GM12878 (cell line): Measurements from ENCODE around the gene POLR3G. TPM values are rescaled to one million over a fixed set of nuclear protein-coding genes. Genes with fewer than 3 reads are reported as not detected.

Source experiments
- ATAC-seq: fragments of 200-7000 bp; cut with Tn5 transposase; 3 replicates; pipeline ENCODE4 v1.9.1; 2020; ENCODE audit warnings: mild to moderate bottlenecking, moderate library complexity
- BruUV-seq: library from RNA; stranded (reverse); fragments of 400-500 nt; replicated peaks from 2 replicates; lab custom pipeline; 2021; lab: Mats Ljungman, UMichigan
- CTCF ChIA-PET: fragments of 300-600 bp; sonication (Branson Sonifier 250); formaldehyde crosslinking; extraction: SDS; loops from one replicate; lab custom pipeline; 2021; ENCODE audit warnings: inconsistent platforms; lab: Yijun Ruan, JAX
- POLR2A ChIA-PET: fragments of 350-600 bp; formaldehyde crosslinking; extraction: SDS; loops from one replicate; lab custom pipeline; 2021; ENCODE audit warnings: inconsistent platforms; lab: Charles Lee
- RAD21 ChIA-PET: fragments of 300-600 bp; sonication (Branson Sonifier 250); formaldehyde crosslinking; loops from one replicate; lab custom pipeline; 2023; ENCODE audit warnings: antibody characterized with exemption; ENCODE audit not compliant: unreplicated experiment; lab: Charles Lee
- SMC1A ChIA-PET: fragments of 300-600 bp; sonication (Branson Sonifier 250); formaldehyde crosslinking; loops from one replicate; lab custom pipeline; 2023; ENCODE audit not compliant: unreplicated experiment, uncharacterized antibody; lab: Charles Lee
- DNase-seq: peaks from one replicate; pipeline ENCODE4 v3.0.0-alpha.2; 2011; ENCODE audit warnings: low read depth, low spot score
- FAIRE-seq: peaks from 3 replicates; lab custom pipeline; 2011; peaks lifted over from hg19 to GRCh38; lab: Jason Lieb, UNC
- H2AFZ ChIP-seq: 2 replicates; pipeline ENCODE4 v1.6.0; 2011; ENCODE audit warnings: low read depth, low read length, control low read depth; ENCODE audit not compliant: control insufficient read depth
- H3K27ac ChIP-seq: 2 replicates; pipeline ENCODE4 v1.5.1; 2011; ENCODE audit warnings: control low read depth; ENCODE audit not compliant: control insufficient read depth, insufficient read depth
- H3K27me3 ChIP-seq, 2 experiments: replicated peaks in 1 of 2; 2 replicates each; pipeline versions ENCODE4 v1.6.0 to v1.6.1; 2011; ENCODE audit warnings: low read length in 1 of 2; ENCODE audit not compliant: control insufficient read depth in 2 of 2, insufficient read depth in 2 of 2
- H3K36me3 ChIP-seq, 2 experiments: 2 replicates each; pipeline ENCODE4 v1.5.1; 2011; ENCODE audit warnings: low read length in 1 of 2; ENCODE audit not compliant: control insufficient read depth in 2 of 2, insufficient read depth in 2 of 2
- H3K4me1 ChIP-seq: 2 replicates; pipeline ENCODE4 v1.6.1; 2011; ENCODE audit warnings: mild to moderate bottlenecking, low read length, moderate library complexity, mixed read lengths; ENCODE audit not compliant: control insufficient read depth, insufficient read depth
- H3K4me2 ChIP-seq: 2 replicates; pipeline ENCODE4 v1.6.0; 2011; ENCODE audit warnings: control low read depth; ENCODE audit not compliant: control insufficient read depth, insufficient read depth
- H3K4me3 ChIP-seq: fragments of 200-600 bp; sonication (generic); 2 replicates; pipeline ENCODE4 v1.5.1; 2016
- H3K79me2 ChIP-seq: 2 replicates; pipeline ENCODE4 v1.6.0; 2011; ENCODE audit warnings: low read length; ENCODE audit not compliant: control insufficient read depth, insufficient read depth
- H3K9ac ChIP-seq: 2 replicates; pipeline ENCODE4 v1.8.0; 2011; ENCODE audit warnings: low read length, control low read depth, mixed read lengths; ENCODE audit not compliant: control insufficient read depth, insufficient read depth
- H3K9me3 ChIP-seq: replicated peaks from 3 replicates; pipeline ENCODE4 v1.5.1; 2011; ENCODE audit warnings: mild to moderate bottlenecking, low read length; ENCODE audit not compliant: control insufficient read depth, insufficient read depth
- H4K20me1 ChIP-seq: 2 replicates; pipeline ENCODE4 v1.6.0; 2011; ENCODE audit not compliant: control insufficient read depth, insufficient read depth
- CUX1 ChIP-seq: IDR thresholded peaks from 2 replicates; pipeline ENCODE4 v1.6.1; 2012; ENCODE audit warnings: improper control_type of control experiment, low read depth, low read length; ENCODE audit not compliant: insufficient replicate concordance
- ESRRA ChIP-seq: IDR thresholded peaks from 2 replicates; pipeline ENCODE4 v1.6.1; 2012; ENCODE audit warnings: mild to moderate bottlenecking, low read length, improper control_type of control experiment
- FOXM1 ChIP-seq: IDR thresholded peaks from 2 replicates; pipeline ENCODE4 v1.6.1; 2012; ENCODE audit warnings: low read depth, mild to moderate bottlenecking, inconsistent platforms, low read length, moderate library complexity
- HCFC1 ChIP-seq: fragments of 150-350 bp; IDR thresholded peaks from 2 replicates; pipeline ENCODE4 v1.6.1; 2014; ENCODE audit warnings: low read length
- HSF1 ChIP-seq: fragments of 150-350 bp; IDR thresholded peaks from 2 replicates; pipeline ENCODE4 v1.6.1; 2014; ENCODE audit warnings: mild to moderate bottlenecking, low read depth, low read length
- LARP7 ChIP-seq: fragments of 450-650 bp; IDR thresholded peaks from 2 replicates; pipeline ENCODE4 v1.6.1; 2017; ENCODE audit warnings: mild to moderate bottlenecking
- MTA3 ChIP-seq: IDR thresholded peaks from 2 replicates; pipeline ENCODE4 v1.6.1; 2012; ENCODE audit warnings: low read length, inconsistent platforms, borderline replicate concordance
- NRF1 ChIP-seq: conservative IDR thresholded peaks from 2 replicates; pipeline ENCODE4 v1.6.1; 2011; ENCODE audit warnings: mild to moderate bottlenecking, low read depth, low read length, improper control_type of control experiment
- PML ChIP-seq: IDR thresholded peaks from 2 replicates; pipeline ENCODE4 v1.6.1; 2012; ENCODE audit warnings: low read length, inconsistent platforms
- POLR2A ChIP-seq: IDR thresholded peaks from 2 replicates; pipeline ENCODE4 v1.6.1; 2011; ENCODE audit warnings: low read depth, mild to moderate bottlenecking, low read length
- RELA ChIP-seq: fragments of 450-650 bp; IDR thresholded peaks from 2 replicates; pipeline ENCODE4 v1.8.0; 2014; ENCODE audit warnings: borderline replicate concordance; ENCODE audit not compliant: partially characterized antibody
- SIN3A ChIP-seq: IDR thresholded peaks from 2 replicates; pipeline ENCODE4 v1.6.1; 2012; ENCODE audit warnings: low read depth, low read length, improper control_type of control experiment
- SMAD5 ChIP-seq: IDR thresholded peaks from 2 replicates; pipeline ENCODE4 v1.6.1; 2016; ENCODE audit warnings: antibody characterized with exemption, low read depth
- TARDBP ChIP-seq: IDR thresholded peaks from 2 replicates; pipeline ENCODE4 v1.6.1; 2016; ENCODE audit warnings: borderline replicate concordance
- USF2 ChIP-seq: IDR thresholded peaks from 2 replicates; pipeline ENCODE4 v1.6.1; 2011; ENCODE audit warnings: low read depth, low read length, improper control_type of control experiment, borderline replicate concordance
- WRNIP1 ChIP-seq: IDR thresholded peaks from 2 replicates; pipeline ENCODE4 v1.6.1; 2011; ENCODE audit warnings: low read depth, low read length, improper control_type of control experiment, borderline replicate concordance
- ZBED1 ChIP-seq: IDR thresholded peaks from 2 replicates; pipeline ENCODE4 v1.6.1; 2016; ENCODE audit warnings: borderline replicate concordance
- WGBS: methylation state at CpG from one replicate; pipeline ENCODE4 v1.1.6; 2016; ENCODE audit warnings: low lambda C conversion rate; ENCODE audit not compliant: insufficient replicate concordance, insufficient coverage; ENCODE audit errors: missing lambda C conversion rate; 5-methylcytosine and 5-hydroxymethylcytosine counted together
- in situ Hi-C: fragments of 300-500 bp; cut with MboI; formaldehyde crosslinking; loops from 9 replicates; pipeline ENCODE4 v1.14.3; 2018; ENCODE audit warnings: mixed read lengths
- intact Hi-C: fragments of 100-400 bp; cut with micrococcal nuclease; formaldehyde crosslinking; loops from one replicate; pipeline ENCODE4 v1.14.2; 2022; ENCODE audit not compliant: unreplicated experiment
- polyA plus RNA-seq, 11 experiments: library from polyadenylated mRNA; depleted of rRNA in 4 of 11; unstranded in 6 of 11; stranded (reverse) in 5 of 11; fragments of >200 nt; fragmentation: Nextera tagmentation in 4 of 11; fragmentation: Illumina TruSeq in 1 of 11; extraction: Ambion mirVana in 4 of 11; extraction: Trizol in 1 of 11; gene quantifications; 1 replicate in 1 of 11; 2 replicates in 10 of 11; pipeline versions ENCODE4 v1.2.1 to v1.2.3, GENCODE V29; 2011 to 2016; ENCODE audit warnings: inconsistent platforms in 2 of 11, missing spikeins in 2 of 11, low read depth in 1 of 11
- total RNA-seq, 4 experiments: library from RNA; depleted of rRNA in 3 of 4; stranded (reverse); fragments of >200 nt in 3 of 4; fragmentation: Illumina TruSeq in 1 of 4; extraction: Trizol in 1 of 4; gene quantifications; 2 replicates each; pipeline versions ENCODE4 v1.2.1 to v1.2.3, GENCODE V29; 2013 to 2021

Gene POLR3G
- total and polyA plus RNA-seq, 10 of the 15 experiments (the other 5 are each of a cell fraction or from before 2014, with no cell fraction given): 15.2 to 50.9 (median 27.5) TPM

- TF ChIP-seq LARP7 (no peak), WRNIP1 (no peak)
Measured at GRCh38 chr5:90553711-90554110, 79.0 kb downstream of the POLR3G start (continued).

GRCh38 chr5:90554358-90555006, 79.8 kb downstream of the POLR3G start:
- FAIRE-seq: no peak
- BruUV-seq: no TSS peak
- ChIA-PET CTCF (no interaction called here), SMC1A (interaction anchor here (0.6 kb wide), 1 partner anchor 1919 kb away, joined by 3 read pairs; no protein-coding TSS in a partner anchor), RAD21 (no interaction called here), POLR2A (no interaction called here)
- H3K36me3 ChIP-seq: no peaks in the 10 kb centered on the region
- no peak for ATAC-seq
- intact Hi-C loops (no loop called here), in situ Hi-C loops (no loop called here)
- no peak overlapping the region for H3K9ac ChIP-seq
- no peaks in the 10 kb centered on the region for H4K20me1 ChIP-seq
- no peak overlapping the region for H3K27ac ChIP-seq
- WGBS: 6% methylated on average over 4 of the region's 4 CpGs
- no peak overlapping the region for H2AFZ ChIP-seq
- H3K4me1 ChIP-seq: no peaks in the 10 kb centered on the region
- no peak for TF ChIP-seq SIN3A
- no peak for TF ChIP-seq TARDBP
- no peak for TF ChIP-seq HSF1
- TF ChIP-seq WRNIP1: no peak
- no peak for TF ChIP-seq PML
- no peak for TF ChIP-seq FOXM1
- TF ChIP-seq POLR2A: no peak
- TF ChIP-seq HCFC1: no peak
- TF ChIP-seq USF2: no peak
- no peak for TF ChIP-seq ZBED1
- no peak for TF ChIP-seq NRF1
- no peak for TF ChIP-seq SMAD5
- no peak for TF ChIP-seq ESRRA
- no peak for TF ChIP-seq RELA
- TF ChIP-seq MTA3: no peak
- no peak for TF ChIP-seq CUX1
- no peaks in the 10 kb centered on the region for H3K79me2 ChIP-seq
- H3K27me3 ChIP-seq: peaks cover 1 to 19% of the 10 kb centered on the region in 2 experiments; a peak in 3 of 4 replicates
- no peak overlapping the region for H3K4me2 ChIP-seq
- no peaks in the 10 kb centered on the region for H3K9me3 ChIP-seq
- H3K4me3 ChIP-seq: no peak overlapping the region
- DNase-seq: no peak
